Right atrium auricular region (tissue), 2 donors: Measurements from ENCODE around the gene OXSR1. TPM values are rescaled to one million over a fixed set of nuclear protein-coding genes. Genes with fewer than 3 reads are reported as not detected.
"Not testable (repeated sequence)": the region's sequence is repeated elsewhere in the genome, so short reads cannot be mapped to it uniquely, and the experiment has no call there.

Experiments used
- DNase-seq: peaks from one replicate; pipeline ENCODE4 v3.0.0-alpha.2; 2019; ENCODE audit warnings: low spot score
- H3K27ac ChIP-seq, 2 donors: fragments of 200-600 bp; sonication (generic); 1 replicate in 1 of 2; 2 replicates in 1 of 2; pipeline ENCODE4 v1.5.1; 2016 to 2019
- H3K27me3 ChIP-seq, 2 donors: fragments of 200-600 bp; sonication (generic); one replicate each; pipeline versions ENCODE4 v1.5.1 to v1.6.0; 2017 to 2019
- H3K36me3 ChIP-seq: fragments of 200-600 bp; sonication (generic); one replicate; pipeline ENCODE4 v1.5.1; 2016
- H3K4me1 ChIP-seq, 2 donors: fragments of 200-600 bp; sonication (generic); one replicate each; pipeline versions ENCODE4 v1.5.1 to v1.6.0; 2017 to 2019
- H3K4me3 ChIP-seq, 2 donors: fragments of 200-600 bp; sonication (generic); 1 replicate in 1 of 2; 2 replicates in 1 of 2; pipeline ENCODE4 v1.5.1; 2017 to 2019; ENCODE audit warnings: mild to moderate bottlenecking in 1 of 2, moderate library complexity in 1 of 2
- H3K9me3 ChIP-seq, 2 donors: fragments of 200-600 bp; sonication (generic); one replicate each; pipeline ENCODE4 v1.5.1; 2019
- CTCF ChIP-seq, 2 donors: fragments of 200-600 bp; sonication (generic); IDR thresholded peaks; one replicate each; pipeline ENCODE4 v1.5.1; 2019; ENCODE audit warnings: antibody characterized with exemption in 2 of 2
- total RNA-seq, 2 donors: library from RNA; depleted of rRNA; stranded (reverse); fragments of >200 nt; gene quantifications; one replicate each; pipeline ENCODE4 v1.1.0, GENCODE V29; 2016

Gene OXSR1
- total RNA-seq, 2 donors from 2014 or later: 25.8 to 27.2 TPM

DNA sequence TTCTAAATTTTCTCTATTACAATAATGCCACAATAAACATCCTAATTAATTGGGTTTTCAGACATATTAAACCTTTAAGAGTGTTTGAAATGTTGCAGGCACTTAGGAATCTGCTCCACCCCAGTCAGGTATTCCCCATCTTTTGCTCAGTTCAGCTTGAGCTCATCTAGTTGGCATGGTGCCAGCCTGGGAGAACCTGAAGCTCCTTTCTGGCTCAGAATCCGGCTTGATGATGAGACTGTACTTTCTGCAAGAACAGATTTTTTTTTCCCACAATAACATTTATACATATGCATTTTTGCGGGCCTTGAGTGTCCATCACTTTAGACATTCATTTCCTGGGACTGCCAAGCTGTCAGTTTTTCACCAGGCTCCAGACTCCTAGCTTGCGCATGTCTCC lies 7.7 kb upstream of the OXSR1 start:
- H3K27ac ChIP-seq: no peak overlapping the region
- no peaks in the 10 kb centered on the region for H3K4me1 ChIP-seq
- TF ChIP-seq CTCF (IDR thresholded peaks at IDR 0.05): no peak
- no peak for DNase-seq
- H3K4me3 ChIP-seq: no peak overlapping the region
- no peaks in the 10 kb centered on the region for H3K36me3 ChIP-seq
- no peaks in the 10 kb centered on the region for H3K27me3 ChIP-seq
- H3K9me3 ChIP-seq: no peaks in the 10 kb centered on the region

DNA sequence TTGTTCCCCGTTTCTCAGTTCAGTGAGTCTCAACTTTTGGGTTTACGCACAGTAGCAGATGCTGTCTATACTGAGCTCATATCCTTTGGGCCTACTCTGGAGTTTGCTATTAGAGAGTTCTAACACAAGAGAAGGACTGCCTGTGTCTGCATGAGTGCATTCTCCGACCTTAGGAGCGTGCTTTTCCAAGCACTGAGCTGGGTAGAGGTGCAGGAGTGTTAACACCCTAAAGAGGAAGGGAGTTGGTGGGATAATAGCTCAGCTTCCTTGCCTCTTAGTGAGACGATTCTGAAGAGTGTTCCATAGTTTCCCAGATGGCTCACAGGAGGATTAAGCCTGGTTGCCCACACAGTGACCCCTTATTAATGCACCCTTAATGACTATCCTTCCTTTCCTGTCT lies 6.9 kb upstream of the OXSR1 start:
- no peak for TF ChIP-seq CTCF (IDR thresholded peaks at IDR 0.05)

DNA sequence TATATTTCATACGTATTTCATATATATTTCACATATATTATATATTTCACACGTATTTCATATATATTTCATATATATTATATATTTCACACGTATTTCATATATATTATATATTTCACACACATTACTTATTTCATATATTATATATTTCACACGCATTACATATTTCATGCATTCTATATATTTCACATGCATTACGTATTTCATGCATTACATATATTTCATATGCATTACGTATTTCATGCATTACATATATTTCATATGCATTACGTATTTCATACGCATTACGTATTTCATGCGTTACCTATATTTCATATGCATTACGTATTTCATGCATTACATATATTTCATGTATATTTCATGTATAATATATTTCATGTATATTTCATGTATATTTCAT lies 4.6 kb upstream of the OXSR1 start:
- not testable (repeated sequence) for H3K9me3 ChIP-seq, H3K27ac ChIP-seq, H3K4me1 ChIP-seq, DNase-seq, H3K4me3 ChIP-seq, H3K36me3 ChIP-seq, H3K27me3 ChIP-seq

More for the DNA sequence above, 6.9 kb upstream of the OXSR1 start:
- Histone ChIP-seq H3K27me3 (no peaks in the 10 kb centered on the region), H3K9me3 (no peaks in the 10 kb centered on the region), H3K27ac (no peak overlapping the region), H3K4me3 (no peak overlapping the region), H3K4me1 (no peaks in the 10 kb centered on the region), H3K36me3 (no peaks in the 10 kb centered on the region)
- DNase-seq: no peak

- H3K9me3 ChIP-seq: no peaks in the 10 kb centered on the region
- no peaks in the 10 kb centered on the region for H3K36me3 ChIP-seq
- H3K27me3 ChIP-seq: no peaks in the 10 kb centered on the region
- H3K27ac ChIP-seq: no peak overlapping the region
- peaks cover 0 to 22% of the 10 kb centered on the region in 2 donors for H3K4me1 ChIP-seq
- no peak for DNase-seq
- TF ChIP-seq CTCF (IDR thresholded peaks at IDR 0.05): no peak
- no peak overlapping the region for H3K4me3 ChIP-seq
Observed at GRCh38 chr3:38163117-38163840, 2.1 kb upstream of the OXSR1 start.

DNA sequence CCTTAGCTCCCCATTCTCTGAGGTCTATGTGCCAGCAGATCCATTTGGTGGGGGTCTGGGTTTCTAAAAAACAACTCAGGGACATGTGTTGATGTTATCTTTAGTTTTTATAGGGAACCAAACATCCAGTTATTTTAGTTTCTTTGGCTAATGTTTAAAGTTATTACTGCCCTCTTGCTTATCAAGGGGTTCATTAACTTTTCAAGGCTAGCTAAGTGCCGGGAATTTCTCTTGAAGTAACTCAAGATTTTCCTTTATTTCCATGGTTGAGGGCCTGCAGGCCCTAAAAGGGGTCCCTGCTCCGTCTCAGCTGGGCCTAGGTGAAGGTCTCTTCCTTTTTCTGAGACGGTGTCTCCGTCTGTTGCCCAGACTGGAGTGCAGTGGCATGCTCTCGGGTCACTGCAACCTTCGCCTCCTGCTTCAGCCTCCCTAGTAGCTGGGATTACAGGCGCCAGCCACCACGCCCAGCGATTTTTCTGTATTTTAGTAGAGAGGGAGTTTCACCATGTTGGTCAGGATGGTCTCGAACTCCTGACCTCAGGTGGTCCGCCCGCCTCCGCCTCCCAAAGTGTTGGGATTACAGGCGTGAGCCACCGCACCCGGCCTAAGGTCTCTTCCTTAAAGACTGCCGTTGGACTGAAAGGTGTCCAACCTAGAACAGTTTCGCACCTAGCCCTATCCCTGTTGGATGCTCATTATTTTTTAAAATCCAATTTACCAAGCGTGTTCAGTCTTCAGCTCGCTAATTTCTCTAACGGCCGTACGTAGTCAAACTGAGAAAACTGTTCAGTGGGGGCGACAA lies 1.3 kb upstream of the OXSR1 start:
- no peak for DNase-seq
- H3K4me3 ChIP-seq: peak overlapping the region; percentile 83 to 88

More for the DNA sequence above, 1.3 kb upstream of the OXSR1 start:
- no peaks in the 10 kb centered on the region for H3K9me3 ChIP-seq
- no peaks in the 10 kb centered on the region for H3K36me3 ChIP-seq
- peak overlapping the region; percentile 99 for H3K27ac ChIP-seq
- TF ChIP-seq CTCF (IDR thresholded peaks at IDR 0.05): no peak
- H3K4me1 ChIP-seq: peaks cover 0 to 22% of the 10 kb centered on the region in 2 donors
- H3K27me3 ChIP-seq: no peaks in the 10 kb centered on the region
